Measurements from ENCODE around the gene ST8SIA6. TPM values are rescaled to one million over a fixed set of nuclear protein-coding genes. Genes with fewer than 3 reads are reported as not detected.

ST8SIA6 gene
- total RNA-seq, 1 donor = 0.36 TPM

DNA sequence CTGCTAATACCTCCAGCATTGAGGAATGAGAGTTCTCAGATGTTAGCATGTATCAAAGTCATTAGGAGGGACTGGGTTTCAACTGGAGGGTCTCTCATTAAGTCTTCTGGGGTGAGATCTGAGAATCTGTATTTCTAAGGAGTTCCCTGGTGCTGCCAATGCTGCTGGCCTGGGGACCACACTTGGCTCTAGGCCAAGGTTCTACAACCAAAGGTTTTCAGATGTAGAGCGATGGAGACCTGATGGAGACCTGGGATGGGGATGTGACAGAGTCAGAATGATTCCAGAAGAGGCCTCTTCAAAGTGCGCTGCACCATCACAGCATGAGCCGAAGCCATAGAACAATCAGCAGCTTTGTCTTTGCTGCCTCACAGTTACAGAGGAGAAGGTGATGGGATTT is 27.2 kb downstream of the ST8SIA6 start:
- H3K27ac ChIP-seq (ENCODE audit: low read depth, low read length) = no peak overlapping the region

DNA sequence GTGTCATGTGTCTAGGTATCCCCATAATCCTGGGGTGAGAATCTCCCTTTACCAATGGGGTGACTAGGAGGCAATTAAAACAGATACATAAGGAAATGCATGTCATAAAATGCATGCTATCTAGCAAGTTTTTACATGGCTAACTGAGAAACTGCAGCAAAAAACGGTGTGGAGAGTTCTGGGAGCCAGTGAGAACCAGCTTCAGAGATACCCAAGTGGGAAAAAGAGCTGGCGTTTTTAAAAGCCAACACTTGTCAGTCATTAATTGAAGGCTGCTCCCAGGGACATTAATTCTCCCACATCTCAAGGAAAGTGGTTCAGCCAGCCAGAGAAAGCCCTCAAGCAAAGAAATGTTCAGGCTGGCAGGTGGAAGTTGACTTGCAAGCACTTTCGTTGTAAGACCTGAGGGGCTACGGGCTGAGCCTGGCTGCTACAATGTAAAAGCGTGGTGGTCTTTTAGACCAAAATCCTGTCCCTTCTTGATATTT is 28.1 kb downstream of the ST8SIA6 start:
- no peak for DNase-seq (ENCODE audit: insufficient read length, low spot score, missing footprints)
- no peak overlapping the region for H3K27ac ChIP-seq (ENCODE audit: low read depth, low read length)
- no peaks in the 10 kb centered on the region for H3K4me1 ChIP-seq (ENCODE audit: insufficient read depth, low read length)
- peaks cover 5% of the 10 kb centered on the region for H3K27me3 ChIP-seq (ENCODE audit: insufficient read depth, low read length)
- no peaks in the 10 kb centered on the region for H3K36me3 ChIP-seq (ENCODE audit: insufficient read depth, low read length)
- TF ChIP-seq, protein P1, sequence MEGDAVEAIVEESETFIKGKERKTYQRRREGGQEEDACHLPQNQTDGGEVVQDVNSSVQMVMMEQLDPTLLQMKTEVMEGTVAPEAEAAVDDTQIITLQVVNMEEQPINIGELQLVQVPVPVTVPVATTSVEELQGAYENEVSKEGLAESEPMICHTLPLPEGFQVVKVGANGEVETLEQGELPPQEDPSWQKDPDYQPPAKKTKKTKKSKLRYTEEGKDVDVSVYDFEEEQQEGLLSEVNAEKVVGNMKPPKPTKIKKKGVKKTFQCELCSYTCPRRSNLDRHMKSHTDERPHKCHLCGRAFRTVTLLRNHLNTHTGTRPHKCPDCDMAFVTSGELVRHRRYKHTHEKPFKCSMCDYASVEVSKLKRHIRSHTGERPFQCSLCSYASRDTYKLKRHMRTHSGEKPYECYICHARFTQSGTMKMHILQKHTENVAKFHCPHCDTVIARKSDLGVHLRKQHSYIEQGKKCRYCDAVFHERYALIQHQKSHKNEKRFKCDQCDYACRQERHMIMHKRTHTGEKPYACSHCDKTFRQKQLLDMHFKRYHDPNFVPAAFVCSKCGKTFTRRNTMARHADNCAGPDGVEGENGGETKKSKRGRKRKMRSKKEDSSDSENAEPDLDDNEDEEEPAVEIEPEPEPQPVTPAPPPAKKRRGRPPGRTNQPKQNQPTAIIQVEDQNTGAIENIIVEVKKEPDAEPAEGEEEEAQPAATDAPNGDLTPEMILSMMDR (IDR thresholded peaks at IDR 0.05; ENCODE audit: extremely low read depth, low read depth, low read length) = no peak
- no peak overlapping the region for H2AFZ ChIP-seq (ENCODE audit: low read length)
- H3K4me3 ChIP-seq (ENCODE audit: insufficient read depth, low read length) = no peak overlapping the region
- no peaks in the 10 kb centered on the region for H4K20me1 ChIP-seq (ENCODE audit: insufficient read depth, low read length)
- H3K9me3 ChIP-seq (ENCODE audit: low read depth, low read length) = no peaks in the 10 kb centered on the region
- no peak overlapping the region for H3K4me2 ChIP-seq (ENCODE audit: insufficient read depth, low read length)
- H3K79me2 ChIP-seq (ENCODE audit: insufficient read depth, low read length) = no peaks in the 10 kb centered on the region

More for the DNA sequence above, 27.2 kb downstream of the ST8SIA6 start:
- TF ChIP-seq, protein P1 (IDR thresholded peaks at IDR 0.05; ENCODE audit: extremely low read depth, low read depth, low read length) = no peak
- H3K36me3 ChIP-seq (ENCODE audit: insufficient read depth, low read length) = no peaks in the 10 kb centered on the region
- peaks cover 3% of the 10 kb centered on the region for H3K27me3 ChIP-seq (ENCODE audit: insufficient read depth, low read length)
- H4K20me1 ChIP-seq (ENCODE audit: insufficient read depth, low read length) = no peaks in the 10 kb centered on the region
- no peaks in the 10 kb centered on the region for H3K79me2 ChIP-seq (ENCODE audit: insufficient read depth, low read length)
- H2AFZ ChIP-seq (ENCODE audit: low read length) = no peak overlapping the region
- H3K9me3 ChIP-seq (ENCODE audit: low read depth, low read length) = no peaks in the 10 kb centered on the region
- peaks cover 5% of the 10 kb centered on the region for H3K4me1 ChIP-seq (ENCODE audit: insufficient read depth, low read length)
- H3K4me3 ChIP-seq (ENCODE audit: insufficient read depth, low read length) = no peak overlapping the region
- no peak overlapping the region for H3K4me2 ChIP-seq (ENCODE audit: insufficient read depth, low read length)
- no peak for DNase-seq (ENCODE audit: insufficient read length, low spot score, missing footprints)

DNA sequence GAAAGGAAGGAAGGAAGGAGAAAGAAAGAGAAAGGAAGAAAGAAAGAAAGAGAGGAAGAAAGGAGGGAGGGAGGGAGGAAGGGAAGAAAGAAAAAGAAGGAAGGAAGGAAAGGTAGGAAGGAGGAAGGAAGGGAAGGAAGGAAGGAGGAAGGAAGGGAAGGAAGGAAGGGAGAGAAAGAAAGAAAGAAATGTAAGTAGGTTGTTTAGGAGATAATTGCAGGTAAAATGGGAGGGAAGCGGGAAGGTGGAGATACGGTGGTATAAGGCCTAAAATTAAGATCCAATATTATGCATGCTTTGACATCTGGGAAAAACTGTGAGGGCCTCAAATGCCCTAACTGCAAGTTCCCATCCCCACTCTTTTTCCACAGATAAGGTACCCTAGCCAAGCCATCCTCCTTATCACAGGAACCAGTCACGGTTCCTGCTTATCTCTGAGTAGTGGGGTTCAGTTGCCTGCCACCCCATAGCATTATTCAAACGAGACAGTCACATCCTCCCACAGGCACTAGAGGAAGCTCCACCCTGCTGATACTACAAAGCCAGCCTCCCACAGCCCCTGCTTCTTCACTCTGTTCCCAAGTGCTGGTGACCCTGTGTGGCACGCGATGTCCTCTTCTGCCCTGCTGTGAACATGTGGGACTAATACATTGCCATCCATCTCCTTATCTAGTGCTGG is 28.7 kb downstream of the ST8SIA6 start:
- Histone ChIP-seq H3K9me3 (ENCODE audit: low read depth, low read length) (no peaks in the 10 kb centered on the region), H3K79me2 (ENCODE audit: insufficient read depth, low read length) (no peaks in the 10 kb centered on the region), H3K4me3 (ENCODE audit: insufficient read depth, low read length) (no peak overlapping the region), H4K20me1 (ENCODE audit: insufficient read depth, low read length) (no peaks in the 10 kb centered on the region), H3K4me1 (ENCODE audit: insufficient read depth, low read length) (no peaks in the 10 kb centered on the region), H3K36me3 (ENCODE audit: insufficient read depth, low read length) (no peaks in the 10 kb centered on the region), H3K27me3 (ENCODE audit: insufficient read depth, low read length) (peaks cover 5% of the 10 kb centered on the region), H3K27ac (ENCODE audit: low read depth, low read length) (no peak overlapping the region), H2AFZ (ENCODE audit: low read length) (no peak overlapping the region), H3K4me2 (ENCODE audit: insufficient read depth, low read length) (no peak overlapping the region)
- DNase-seq (ENCODE audit: insufficient read length, low spot score, missing footprints) = no peak
- TF ChIP-seq, protein P1 (IDR thresholded peaks at IDR 0.05; ENCODE audit: extremely low read depth, low read depth, low read length) = no peak

- H4K20me1 ChIP-seq (ENCODE audit: insufficient read depth, low read length) = no peaks in the 10 kb centered on the region
- no peaks in the 10 kb centered on the region for H3K36me3 ChIP-seq (ENCODE audit: insufficient read depth, low read length)
- DNase-seq (ENCODE audit: insufficient read length, low spot score, missing footprints) = no peak
- no peaks in the 10 kb centered on the region for H3K4me1 ChIP-seq (ENCODE audit: insufficient read depth, low read length)
- H3K4me2 ChIP-seq (ENCODE audit: insufficient read depth, low read length) = no peak overlapping the region
- no peak overlapping the region for H2AFZ ChIP-seq (ENCODE audit: low read length)
- H3K27me3 ChIP-seq (ENCODE audit: insufficient read depth, low read length) = peaks cover 5% of the 10 kb centered on the region
- no peak overlapping the region for H3K4me3 ChIP-seq (ENCODE audit: insufficient read depth, low read length)
- H3K9me3 ChIP-seq (ENCODE audit: low read depth, low read length) = no peaks in the 10 kb centered on the region
- H3K27ac ChIP-seq (ENCODE audit: low read depth, low read length) = no peak overlapping the region
- no peaks in the 10 kb centered on the region for H3K79me2 ChIP-seq (ENCODE audit: insufficient read depth, low read length)
- TF ChIP-seq, protein P1 (IDR thresholded peaks at IDR 0.05; ENCODE audit: extremely low read depth, low read depth, low read length) = no peak
Observed at GRCh38 chr10:17423632-17424186, 30.7 kb downstream of the ST8SIA6 start.
